GM18505 (cell line): ENCODE results near the gene FBXO22.

Source experiments
- ATAC-seq: cut with Tn5 transposase; IDR thresholded peaks from one replicate; pipeline ENCODE4 v1.9.1; 2021; ENCODE audit not compliant: unreplicated experiment
- POLR2A ChIP-seq: IDR thresholded peaks from 4 replicates; pipeline ENCODE4 v1.6.1; 2011; ENCODE audit warnings: borderline replicate concordance; ENCODE audit not compliant: insufficient read depth, insufficient read length; ENCODE audit errors: extremely low read depth

Gene FBXO22

GRCh38 chr15:75926931-75927330, 23.3 kb downstream of the FBXO22 start:
- no peak for ATAC-seq
- no peak for TF ChIP-seq POLR2A

- TF ChIP-seq POLR2A = no peak
- no peak for ATAC-seq
These were observed 23.9 kb downstream of the FBXO22 start for GRCh38 chr15:75927601-75928000.

- no peak for TF ChIP-seq POLR2A
- no peak for ATAC-seq
These were observed 25.3 kb downstream of the FBXO22 start for GRCh38 chr15:75928680-75929608.

GRCh38 chr15:75929799-75930565, 26.3 kb downstream of the FBXO22 start:
- TF ChIP-seq POLR2A = no peak
- ATAC-seq = no peak

GRCh38 chr15:75930866-75931265, 27.2 kb downstream of the FBXO22 start:
- no peak for ATAC-seq

GRCh38 chr15:75942464-75942863, 38.8 kb downstream of the FBXO22 start:
- TF ChIP-seq POLR2A = no peak
- no peak for ATAC-seq

More at GRCh38 chr15:75930866-75931265, 27.2 kb downstream of the FBXO22 start:
- TF ChIP-seq POLR2A = no peak

- no peak for ATAC-seq
- TF ChIP-seq POLR2A = no peak
These were observed 39.6 kb downstream of the FBXO22 start for GRCh38 chr15:75943246-75943645.

- TF ChIP-seq POLR2A = no peak
- no peak for ATAC-seq
These were observed 40.1 kb downstream of the FBXO22 start for GRCh38 chr15:75943713-75944215.

- no peak for ATAC-seq
- TF ChIP-seq POLR2A = no peak
These were observed 42.3 kb downstream of the FBXO22 start for GRCh38 chr15:75945953-75946352.

- ATAC-seq = no peak
- TF ChIP-seq POLR2A = no peak
These were observed 43.4 kb downstream of the FBXO22 start for GRCh38 chr15:75947092-75947491.

GRCh38 chr15:75948761-75949296, 45.2 kb downstream of the FBXO22 start:
- ATAC-seq = no peak
- TF ChIP-seq POLR2A = no peak

GRCh38 chr15:75952525-75952924, 48.8 kb downstream of the FBXO22 start:
- no peak for TF ChIP-seq POLR2A
- no peak for ATAC-seq

- no peak for ATAC-seq
- no peak for TF ChIP-seq POLR2A
These were observed 52.0 kb downstream of the FBXO22 start for GRCh38 chr15:75955720-75956119.
